ENCODE data around the gene NOL4L.

Gene NOL4L

GRCh38 chr20:32562495-32562911, 22.6 kb downstream of the NOL4L start:
- no peak for DNase-seq (ENCODE audit: low read depth, low spot score)

DNA sequence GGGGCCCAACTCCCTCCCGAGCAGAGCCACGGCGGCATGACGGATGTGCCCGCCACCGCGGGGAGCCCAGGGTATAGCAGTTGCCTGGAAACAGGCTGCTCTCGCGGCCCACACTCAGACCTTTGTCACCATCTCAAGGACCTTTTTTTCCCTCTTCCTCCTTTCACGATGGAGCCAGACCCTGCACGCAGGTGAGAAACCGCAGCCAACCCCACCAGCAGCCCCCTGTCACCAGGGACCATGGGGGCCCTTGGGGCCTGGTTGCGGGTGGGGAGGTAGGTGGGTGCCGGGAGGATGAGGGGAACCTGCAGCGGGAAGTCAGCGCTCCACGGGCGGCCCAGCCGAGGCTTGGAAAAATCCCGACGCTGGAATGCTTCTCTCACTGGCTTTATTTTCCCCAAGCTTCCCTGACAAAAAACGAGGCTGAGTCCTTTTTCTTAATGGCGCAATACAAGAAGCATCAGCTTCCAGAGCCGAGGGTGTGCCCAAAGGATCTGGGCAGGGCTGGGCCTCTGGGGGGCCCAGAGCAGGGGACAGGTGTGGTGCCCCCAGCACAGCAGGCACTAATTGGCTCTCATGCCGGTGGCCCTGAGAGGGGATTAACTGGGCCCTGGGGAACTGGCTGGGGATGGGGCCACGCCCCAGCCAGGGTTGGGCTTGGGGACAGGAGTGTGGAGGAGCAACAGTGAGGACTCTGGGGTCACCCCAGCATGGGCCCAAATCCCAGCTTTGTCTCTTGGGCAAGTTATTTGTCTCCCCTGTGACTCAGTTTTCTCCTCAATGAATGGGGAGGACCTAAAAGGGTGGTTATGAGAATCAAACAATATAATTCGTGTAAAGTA, 23.9 kb downstream of the NOL4L start:
- DNase-seq (ENCODE audit: low read depth, low spot score): no peak

DNA sequence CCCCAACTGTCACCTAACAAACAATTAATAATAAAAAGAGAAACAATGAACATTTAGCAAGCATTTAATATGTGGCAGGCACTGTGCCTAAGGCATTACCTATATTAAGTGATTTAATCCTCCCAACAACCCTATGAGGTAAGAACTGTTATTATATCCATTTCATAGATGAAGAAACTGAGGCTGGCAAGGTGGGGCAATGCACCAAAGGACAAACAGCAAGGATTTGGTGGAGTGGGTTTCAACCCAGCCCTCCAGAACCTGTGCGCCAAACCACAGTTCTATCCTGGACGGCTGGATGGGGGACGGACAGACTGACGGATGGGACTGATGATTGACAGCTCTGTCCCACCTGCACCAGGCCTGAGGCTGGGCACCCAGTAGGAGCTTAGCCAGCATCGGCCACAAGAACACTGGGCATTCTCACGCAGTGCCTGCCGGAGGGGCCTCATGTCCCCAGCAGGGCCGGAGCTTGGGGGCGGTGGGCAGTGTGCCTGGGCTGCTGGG, 24.6 kb downstream of the NOL4L start:
- DNase-seq (ENCODE audit: low read depth, low spot score): no peak

DNA sequence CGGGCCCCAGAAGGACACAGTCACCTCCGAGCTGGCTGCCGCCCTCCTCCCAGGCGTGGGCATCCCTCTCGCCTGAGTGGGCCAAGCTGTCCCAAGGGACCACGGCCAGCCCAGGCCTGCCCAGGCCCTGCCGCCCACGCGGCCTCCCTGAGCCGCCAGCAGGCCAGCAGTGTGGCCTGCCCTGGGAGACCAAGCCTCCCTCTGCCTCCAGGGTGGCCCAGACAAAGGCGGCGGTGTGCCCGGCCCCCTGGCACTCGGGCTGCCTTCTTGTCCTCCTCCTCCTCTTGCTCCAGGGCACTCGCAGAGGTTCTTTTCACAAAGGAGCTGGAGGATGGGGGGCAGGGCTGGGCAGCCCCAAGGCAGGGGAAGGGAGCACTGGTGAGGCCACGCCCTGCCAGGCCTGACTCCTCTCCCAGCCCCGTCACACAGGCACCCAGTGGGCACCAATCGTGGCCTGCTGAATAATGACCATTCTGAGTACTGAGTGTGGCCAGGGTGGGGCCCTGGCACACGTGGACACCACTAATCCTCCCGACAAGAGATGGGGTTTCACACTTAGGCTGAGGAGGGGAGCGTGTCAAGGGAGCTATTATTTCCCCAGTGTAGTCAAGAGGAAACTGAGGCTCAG, 25.3 kb downstream of the NOL4L start:
- no peak for DNase-seq (ENCODE audit: low read depth, low spot score)

DNA sequence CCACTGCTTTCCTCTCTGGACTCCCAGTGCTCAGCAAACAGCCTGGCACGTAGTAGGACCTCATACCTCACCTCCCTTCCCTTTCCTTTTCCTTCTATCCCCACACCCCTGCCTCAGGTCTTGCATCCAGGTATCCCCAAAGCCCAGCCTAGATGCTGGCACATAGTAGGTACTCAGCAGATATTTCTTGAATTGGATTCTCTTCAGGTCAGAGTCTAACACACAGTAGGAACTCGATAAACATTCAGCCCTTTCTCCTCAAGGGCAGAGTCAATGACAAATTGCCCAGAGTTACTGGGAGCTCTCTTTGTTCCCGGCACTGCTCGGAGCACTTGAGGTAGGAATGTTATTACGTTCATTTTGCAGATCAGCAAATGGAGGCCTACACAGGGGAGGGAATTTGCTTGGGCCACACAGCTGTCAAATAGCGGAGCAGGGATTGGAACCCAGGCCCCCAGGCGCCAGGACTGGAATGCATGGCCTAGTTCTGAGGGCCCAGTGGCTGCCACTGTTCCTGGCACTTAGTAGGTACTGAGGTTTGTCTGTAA, 25.9 kb downstream of the NOL4L start:
- DNase-seq (ENCODE audit: low read depth, low spot score): no peak

GRCh38 chr20:32558526-32558925, 26.6 kb downstream of the NOL4L start:
- no peak for DNase-seq (ENCODE audit: low read depth, low spot score)

DNA sequence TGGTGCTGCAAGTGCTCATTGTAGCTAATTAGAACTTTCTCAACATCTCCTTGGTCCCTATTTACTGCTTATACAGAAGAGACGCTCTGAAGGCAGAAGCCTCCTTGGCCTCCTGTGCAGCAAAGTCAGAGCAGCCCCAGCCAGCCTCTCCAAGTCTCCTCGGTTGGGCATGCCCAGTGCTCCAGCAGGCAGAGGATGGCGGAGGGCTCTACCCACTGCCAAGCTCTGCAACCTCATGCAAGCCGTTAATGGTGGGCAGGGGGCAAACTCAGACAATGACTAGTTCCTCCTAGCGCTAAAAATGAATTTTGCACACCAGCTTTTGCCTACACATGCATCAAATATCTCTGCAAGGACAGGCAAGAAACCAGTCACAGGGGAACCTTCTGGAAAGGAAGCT, 27.8 kb downstream of the NOL4L start:
- no peak for DNase-seq (ENCODE audit: low read depth, low spot score)

- DNase-seq (ENCODE audit: low read depth, low spot score): no peak
Measured at GRCh38 chr20:32556312-32557184, 28.6 kb downstream of the NOL4L start.

- DNase-seq (ENCODE audit: low read depth, low spot score): no peak
Measured at GRCh38 chr20:32555584-32555983, 29.5 kb downstream of the NOL4L start.

DNA sequence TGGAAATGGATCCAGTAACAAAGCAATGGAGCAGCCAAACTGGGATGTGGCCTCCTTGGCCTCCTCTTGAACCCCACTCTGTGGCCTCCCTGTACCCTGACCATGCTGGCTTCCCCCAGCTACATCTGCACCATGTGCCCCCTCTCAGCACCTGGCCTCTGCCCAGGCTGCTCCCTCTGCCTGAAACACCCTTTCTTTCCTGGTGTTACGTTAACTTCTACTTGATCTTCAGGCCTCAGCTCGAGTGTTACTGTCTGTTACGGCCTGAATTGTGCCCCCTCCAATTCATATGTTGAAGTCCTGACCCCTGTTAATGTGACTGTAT, 30.2 kb downstream of the NOL4L start:
- DNase-seq (ENCODE audit: low read depth, low spot score): no peak

GRCh38 chr20:32553618-32554017, 31.5 kb downstream of the NOL4L start:
- DNase-seq (ENCODE audit: low read depth, low spot score): no peak

- DNase-seq (ENCODE audit: low read depth, low spot score): no peak
Measured at GRCh38 chr20:32551693-32552092, 33.4 kb downstream of the NOL4L start.

GRCh38 chr20:32549842-32550241, 35.3 kb downstream of the NOL4L start:
- DNase-seq (ENCODE audit: low read depth, low spot score): no peak

DNA sequence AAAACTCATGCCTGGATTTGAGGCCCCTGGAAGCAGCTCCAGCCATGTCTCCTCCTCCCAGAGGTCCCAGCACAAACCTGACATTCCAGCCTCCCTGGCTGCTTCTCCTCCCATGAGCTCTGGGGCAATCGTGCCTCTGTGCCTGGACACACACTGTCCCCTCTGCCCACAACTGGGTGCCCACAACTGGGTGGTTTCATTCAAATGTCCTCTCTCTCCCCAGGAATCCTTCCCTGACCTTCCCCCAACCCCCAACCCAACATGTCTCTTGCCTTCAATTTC, 37.4 kb downstream of the NOL4L start:
- DNase-seq (ENCODE audit: low read depth, low spot score): no peak

GRCh38 chr20:32546918-32547752, 38.0 kb downstream of the NOL4L start:
- DNase-seq (ENCODE audit: low read depth, low spot score): no peak

DNA sequence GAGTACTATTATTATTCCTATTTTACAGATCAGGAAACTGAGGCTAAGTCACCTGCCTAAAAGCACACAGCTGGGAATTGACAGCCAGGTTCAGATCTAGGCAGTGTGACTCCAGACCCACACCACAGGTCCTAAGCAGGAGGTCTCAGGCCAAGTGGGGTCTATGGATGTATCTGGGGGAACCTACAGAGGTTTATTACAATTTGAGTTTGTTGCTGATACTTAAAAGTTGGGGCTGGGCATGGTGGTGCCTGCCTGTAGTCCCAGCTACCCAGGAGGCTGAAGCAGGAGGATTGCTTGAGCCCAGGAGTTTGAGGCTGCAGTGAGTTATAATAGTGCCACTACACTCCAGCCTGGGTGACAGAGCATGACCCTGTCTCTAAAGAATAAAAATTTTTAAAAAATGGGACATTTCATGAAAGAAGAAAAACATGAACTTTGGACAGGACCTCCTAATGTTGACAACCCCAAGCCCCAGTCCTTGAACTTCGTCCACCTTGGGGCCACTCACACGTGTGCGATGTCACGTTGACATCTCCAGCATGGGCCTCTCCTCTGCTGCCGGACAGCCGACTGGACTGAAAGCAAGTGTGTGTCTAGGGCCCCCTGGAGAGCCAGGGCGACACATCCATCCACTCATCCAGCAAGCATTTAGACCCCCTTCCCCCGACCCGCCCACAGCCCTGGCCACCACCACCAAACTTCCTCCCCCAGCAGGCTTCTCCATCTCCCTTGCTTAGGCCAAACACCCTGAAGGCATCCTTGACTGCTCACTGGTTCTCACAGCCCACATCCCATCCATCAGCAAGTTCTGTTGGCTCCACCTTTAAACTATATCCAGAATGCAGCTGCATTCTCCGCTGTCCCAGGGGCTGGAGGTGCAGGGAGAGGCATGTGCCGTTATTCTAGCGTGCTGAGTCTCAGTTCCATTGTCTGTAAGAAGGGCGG, 40.0 kb downstream of the NOL4L start:
- DNase-seq (ENCODE audit: low read depth, low spot score): no peak

GRCh38 chr20:32544260-32544722, 40.8 kb downstream of the NOL4L start:
- no peak for DNase-seq (ENCODE audit: low read depth, low spot score)

DNA sequence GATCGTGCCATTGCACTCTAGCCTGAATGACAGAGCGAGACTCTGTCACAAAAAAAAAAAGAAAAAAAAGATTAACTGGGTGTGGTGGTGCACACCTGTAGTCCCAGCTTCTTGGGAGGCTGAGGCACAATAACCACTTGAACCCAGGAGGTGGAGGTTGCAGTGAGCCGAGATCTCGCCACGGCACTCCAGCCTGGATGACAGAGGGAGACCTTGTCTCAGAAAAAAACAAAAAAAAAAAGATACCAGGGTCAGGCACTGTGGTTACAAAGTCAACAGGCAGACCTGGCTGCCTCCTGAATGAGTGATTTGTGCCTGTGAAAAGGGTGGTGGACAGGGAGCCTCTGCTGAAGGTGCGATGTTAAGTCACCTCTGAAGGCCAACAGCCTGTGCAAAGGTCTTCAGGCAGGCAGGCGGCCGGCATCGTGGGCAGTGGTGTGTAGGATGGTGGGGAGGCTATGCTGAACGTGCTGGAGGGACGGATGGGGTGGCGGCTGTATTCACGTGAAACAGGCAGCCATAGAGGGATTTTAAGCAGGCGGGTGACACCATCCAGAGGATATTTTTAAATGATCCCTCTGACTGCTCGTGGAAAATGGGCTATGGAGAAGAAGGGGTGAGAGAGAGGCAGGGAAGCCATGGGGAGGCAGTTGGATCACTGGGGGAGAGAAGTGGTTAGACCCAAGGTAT, 41.4 kb downstream of the NOL4L start:
- no peak for DNase-seq (ENCODE audit: low read depth, low spot score)

DNA sequence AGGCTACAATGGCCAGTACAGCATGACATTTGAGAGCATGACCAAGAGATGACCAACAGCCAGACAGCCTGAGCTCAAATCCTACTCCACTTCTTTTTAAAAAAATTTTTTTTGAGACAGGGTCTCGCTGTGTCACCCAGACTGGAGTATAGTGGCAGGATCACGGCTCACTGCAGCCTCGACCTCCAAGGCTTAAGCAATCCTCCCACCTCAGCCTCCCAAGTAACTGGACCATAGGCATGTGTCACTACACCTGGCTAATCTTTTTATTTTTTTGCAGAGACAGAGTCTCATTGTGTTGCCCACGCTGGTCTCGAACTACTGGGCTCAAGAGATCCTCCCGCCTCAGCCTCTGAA, 42.9 kb downstream of the NOL4L start:
- DNase-seq (ENCODE audit: low read depth, low spot score): no peak
